Measurements from ENCODE around the gene CD226.

The CD226 gene

GRCh38 chr18:69874058-69874457 lies 73.6 kb downstream of the CD226 start:
- peaks cover 4% of the 10 kb centered on the region for H3K4me1 ChIP-seq (ENCODE audit: low read length)
- no peak overlapping the region for H2AFZ ChIP-seq (ENCODE audit: low read depth, low read length)
- peaks cover 10% of the 10 kb centered on the region for H3K36me3 ChIP-seq (replicated peaks; ENCODE audit: low read depth, low read length)
- H3K27ac ChIP-seq (ENCODE audit: low read length) = no peak overlapping the region
- H3K79me2 ChIP-seq (ENCODE audit: low read length) = no peaks in the 10 kb centered on the region
- H3K27me3 ChIP-seq (ENCODE audit: low read depth, low read length) = no peaks in the 10 kb centered on the region
- H3K9me3 ChIP-seq (ENCODE audit: insufficient read depth, low read length) = no peaks in the 10 kb centered on the region
- TF ChIP-seq EZH2phosphoT487 (IDR thresholded peaks at IDR 0.05; ENCODE audit: low read depth) = no peak
- no peak for TF ChIP-seq CTCF (IDR thresholded peaks at IDR 0.05; ENCODE audit: low read depth, low read length)
- H3K4me3 ChIP-seq (ENCODE audit: low read length) = no peak overlapping the region
- H3K9ac ChIP-seq (ENCODE audit: low read length) = no peak overlapping the region
- H4K20me1 ChIP-seq (ENCODE audit: insufficient read depth, low read length) = no peaks in the 10 kb centered on the region
- no peak overlapping the region for H3K4me2 ChIP-seq (ENCODE audit: low read length)

DNA sequence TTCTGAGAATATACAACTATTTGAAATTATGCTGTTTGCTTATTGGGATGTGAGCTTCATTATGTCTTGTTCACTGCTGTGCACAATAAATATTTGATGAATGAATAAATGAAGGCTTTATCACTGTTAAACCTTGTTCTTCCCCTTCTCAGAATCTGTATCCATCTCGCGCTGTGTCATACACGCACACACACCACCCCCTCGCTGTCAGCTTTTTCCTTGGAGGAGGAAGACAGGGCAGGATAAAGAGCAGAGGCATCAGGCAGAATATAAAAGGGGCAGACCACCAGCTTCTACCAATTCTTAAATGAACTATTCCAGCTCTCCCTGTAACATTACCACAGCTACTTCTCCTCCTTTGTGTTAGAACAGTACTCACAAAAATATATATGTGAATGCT lies 75.0 kb downstream of the CD226 start:
- no peak overlapping the region for H3K27ac ChIP-seq (ENCODE audit: low read length)
- no peak overlapping the region for H3K4me3 ChIP-seq (ENCODE audit: low read length)
- no peaks in the 10 kb centered on the region for H3K79me2 ChIP-seq (ENCODE audit: low read length)
- no peaks in the 10 kb centered on the region for H4K20me1 ChIP-seq (ENCODE audit: insufficient read depth, low read length)
- H3K36me3 ChIP-seq (replicated peaks; ENCODE audit: low read depth, low read length) = peaks cover 7% of the 10 kb centered on the region
- no peaks in the 10 kb centered on the region for H3K27me3 ChIP-seq (ENCODE audit: low read depth, low read length)
- no peak overlapping the region for H2AFZ ChIP-seq (ENCODE audit: low read depth, low read length)
- H3K4me1 ChIP-seq (ENCODE audit: low read length) = no peaks in the 10 kb centered on the region
- TF ChIP-seq EZH2phosphoT487 (IDR thresholded peaks at IDR 0.05; ENCODE audit: low read depth) = no peak
- TF ChIP-seq CTCF (IDR thresholded peaks at IDR 0.05; ENCODE audit: low read depth, low read length) = no peak
- H3K4me2 ChIP-seq (ENCODE audit: low read length) = no peak overlapping the region
- no peaks in the 10 kb centered on the region for H3K9me3 ChIP-seq (ENCODE audit: insufficient read depth, low read length)
- H3K9ac ChIP-seq (ENCODE audit: low read length) = no peak overlapping the region

DNA sequence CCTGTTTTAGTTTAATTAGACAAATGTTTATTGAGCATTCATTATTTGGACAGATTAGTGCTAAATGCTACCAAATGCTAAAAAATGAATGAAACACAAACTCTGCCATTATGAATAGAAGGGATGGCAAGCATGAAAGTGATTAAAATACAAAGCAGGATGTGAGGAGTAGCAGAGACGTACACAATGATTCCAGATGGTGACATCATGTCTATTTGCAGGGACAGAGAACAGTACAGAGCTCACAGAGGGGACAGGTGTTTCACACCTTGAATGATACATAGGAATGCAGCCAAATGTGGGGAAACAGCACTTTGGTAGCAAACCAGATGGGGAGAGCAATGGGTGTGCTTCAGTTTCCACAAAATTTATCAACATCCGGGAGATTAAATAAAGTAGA lies 76.3 kb downstream of the CD226 start:
- H3K9ac ChIP-seq (ENCODE audit: low read length) = no peak overlapping the region
- H3K36me3 ChIP-seq (replicated peaks; ENCODE audit: low read depth, low read length) = peaks cover 3% of the 10 kb centered on the region
- no peaks in the 10 kb centered on the region for H3K79me2 ChIP-seq (ENCODE audit: low read length)
- TF ChIP-seq EZH2phosphoT487 (IDR thresholded peaks at IDR 0.05; ENCODE audit: low read depth) (no peak), CTCF (IDR thresholded peaks at IDR 0.05; ENCODE audit: low read depth, low read length) (no peak)
- H2AFZ ChIP-seq (ENCODE audit: low read depth, low read length) = no peak overlapping the region
- H3K4me3 ChIP-seq (ENCODE audit: low read length) = no peak overlapping the region
- H3K9me3 ChIP-seq (ENCODE audit: insufficient read depth, low read length) = no peaks in the 10 kb centered on the region
- no peak overlapping the region for H3K27ac ChIP-seq (ENCODE audit: low read length)
- H3K27me3 ChIP-seq (ENCODE audit: low read depth, low read length) = no peaks in the 10 kb centered on the region
- no peaks in the 10 kb centered on the region for H4K20me1 ChIP-seq (ENCODE audit: insufficient read depth, low read length)
- no peak overlapping the region for H3K4me2 ChIP-seq (ENCODE audit: low read length)
- no peaks in the 10 kb centered on the region for H3K4me1 ChIP-seq (ENCODE audit: low read length)

- no peaks in the 10 kb centered on the region for H4K20me1 ChIP-seq (ENCODE audit: insufficient read depth, low read length)
- no peak overlapping the region for H3K4me2 ChIP-seq (ENCODE audit: low read length)
- H2AFZ ChIP-seq (ENCODE audit: low read depth, low read length) = no peak overlapping the region
- H3K36me3 ChIP-seq (replicated peaks; ENCODE audit: low read depth, low read length) = peaks cover 3% of the 10 kb centered on the region
- no peaks in the 10 kb centered on the region for H3K4me1 ChIP-seq (ENCODE audit: low read length)
- H3K9ac ChIP-seq (ENCODE audit: low read length) = no peak overlapping the region
- no peak overlapping the region for H3K27ac ChIP-seq (ENCODE audit: low read length)
- no peaks in the 10 kb centered on the region for H3K9me3 ChIP-seq (ENCODE audit: insufficient read depth, low read length)
- TF ChIP-seq EZH2phosphoT487 (IDR thresholded peaks at IDR 0.05; ENCODE audit: low read depth) (no peak), CTCF (IDR thresholded peaks at IDR 0.05; ENCODE audit: low read depth, low read length) (no peak)
- H3K4me3 ChIP-seq (ENCODE audit: low read length) = no peak overlapping the region
- no peaks in the 10 kb centered on the region for H3K79me2 ChIP-seq (ENCODE audit: low read length)
- no peaks in the 10 kb centered on the region for H3K27me3 ChIP-seq (ENCODE audit: low read depth, low read length)
Observed at GRCh38 chr18:69870736-69871135, 76.9 kb downstream of the CD226 start.

Measured in OCI-LY3 (cell line).